Urinary bladder (tissue), 4 donors: Measurements from ENCODE around the gene LCE5A. TPM values are rescaled to one million over a fixed set of nuclear protein-coding genes. Genes with fewer than 3 reads are reported as not detected.
"Not testable (repeated sequence)": the region's sequence is repeated elsewhere in the genome, so short reads cannot be mapped to it uniquely, and the experiment has no call there.

Source experiments
- DNase-seq: peaks from one replicate; pipeline ENCODE4 v3.0.0-alpha.2; 2015; ENCODE audit errors: extremely low spot score
- H3K27ac ChIP-seq: one replicate; pipeline ENCODE4 v1.5.1; 2013; ENCODE audit warnings: low read depth, mild to moderate bottlenecking, moderate library complexity
- H3K36me3 ChIP-seq: one replicate; pipeline ENCODE4 v1.6.1; 2013; ENCODE audit warnings: mild to moderate bottlenecking, moderate library complexity; ENCODE audit not compliant: insufficient read depth
- H3K4me1 ChIP-seq: one replicate; pipeline ENCODE4 v1.6.1; 2013; ENCODE audit warnings: mild to moderate bottlenecking, moderate library complexity; ENCODE audit not compliant: insufficient read depth
- H3K4me3 ChIP-seq: one replicate; pipeline ENCODE4 v1.5.1; 2013; ENCODE audit warnings: low read depth, low read length
- WGBS: extraction: QIAGEN DNeasy Blood & Tissue Kit; methylation state at CpG from one replicate; pipeline ENCODE4 v1.1.7; 2013; 5-methylcytosine and 5-hydroxymethylcytosine counted together
- polyA plus RNA-seq: library from polyadenylated mRNA; stranded (reverse); fragments of 200-250 nt; gene quantifications from one replicate; pipeline ENCODE4 v1.2.3, GENCODE V29; 2013
- total RNA-seq: library from RNA; depleted of rRNA; stranded (reverse); fragments of >200 nt; gene quantifications from one replicate; pipeline ENCODE4 v1.2.3, GENCODE V29; 2014
- donor health status: healthy with polysubstance abuse.
- donor health status: healthy.

LCE5A gene, protein sequence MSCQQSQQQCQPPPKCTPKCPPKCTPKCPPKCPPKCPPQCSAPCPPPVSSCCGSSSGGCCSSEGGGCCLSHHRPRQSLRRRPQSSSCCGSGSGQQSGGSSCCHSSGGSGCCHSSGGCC
- not detected for total RNA-seq
- polyA plus RNA-seq: not detected

DNA sequence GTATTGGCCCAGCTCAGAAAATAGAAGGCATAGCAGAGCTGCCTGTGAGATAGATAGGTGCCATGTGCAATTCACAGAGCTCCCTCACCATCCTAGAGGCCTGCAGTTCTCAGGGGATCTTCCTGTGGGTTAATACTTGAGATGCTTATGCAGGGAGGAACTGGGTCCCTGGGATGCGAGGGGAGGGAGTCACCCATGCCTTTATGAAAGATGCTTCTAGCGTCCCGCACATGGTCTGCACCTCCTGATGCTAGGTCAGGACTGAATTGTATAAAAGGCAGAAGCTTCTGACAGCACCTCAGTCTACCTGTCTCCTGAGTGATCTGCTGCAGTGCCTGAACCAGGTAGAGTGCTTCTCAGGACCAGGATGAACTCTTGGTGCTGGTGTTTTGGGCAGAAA, at the start of gene LCE5A:
LCE5A (plus strand) TSS at position 301 of the 400 bp plus-strand sequence. CDS start 732 bp downstream, outside the sequence.
- WGBS: 90% methylated on average over 3 of the region's 3 CpGs
- no peaks in the 10 kb centered on the region for H3K4me1 ChIP-seq
- no peaks in the 10 kb centered on the region for H3K36me3 ChIP-seq
- DNase-seq: no peak
- no peak within 1 kb of the TSS for H3K4me3 ChIP-seq
- no peak within 1 kb of the TSS for H3K27ac ChIP-seq

DNA sequence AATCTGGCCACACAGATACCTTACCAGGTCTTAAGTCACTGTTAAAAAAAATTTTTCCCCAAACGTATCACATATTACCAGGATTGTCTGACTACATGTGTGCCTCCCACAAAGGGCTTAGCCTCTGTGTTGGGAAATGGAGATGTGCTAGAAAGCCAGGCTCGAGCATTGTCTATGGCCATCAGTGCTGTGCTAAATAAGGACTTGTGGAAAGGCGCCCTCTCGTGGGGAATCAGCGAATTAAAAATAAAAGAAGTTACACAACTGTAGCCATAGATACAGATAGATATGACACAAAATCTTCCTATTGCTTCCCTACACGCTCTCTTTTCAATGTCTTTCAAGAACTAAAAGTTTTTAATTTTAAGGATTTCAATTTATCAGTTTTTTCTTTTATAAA, 49.1 kb upstream of the LCE5A start:
- Histone ChIP-seq H3K4me3 (no peak overlapping the region), H3K4me1 (no peaks in the 10 kb centered on the region), H3K27ac (no peak overlapping the region), H3K36me3 (no peaks in the 10 kb centered on the region)
- WGBS: 8% methylated on average over 6 of the region's 6 CpGs
- no peak for DNase-seq

DNA sequence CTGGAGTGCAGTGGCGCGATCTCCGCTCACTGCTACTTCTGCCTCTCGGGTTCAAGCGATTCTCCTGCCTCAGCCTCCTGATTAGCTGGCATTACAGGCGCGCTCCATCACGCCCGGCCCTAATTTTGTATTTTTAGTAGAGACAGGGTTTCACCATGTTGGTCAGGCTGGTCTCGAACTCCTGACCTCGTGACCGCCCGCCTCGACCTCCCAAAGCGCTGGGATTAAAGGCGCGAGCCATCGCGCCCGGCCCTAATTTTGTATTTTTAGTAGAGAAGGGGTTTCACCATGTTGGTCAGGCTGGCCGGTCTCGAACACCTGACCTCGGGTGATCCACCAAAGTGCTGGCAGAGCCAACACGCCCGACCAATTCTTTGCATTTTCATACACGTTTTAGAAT, 48.0 kb upstream of the LCE5A start:
- WGBS: 96% methylated on average over 26 of the region's 26 CpGs
- Histone ChIP-seq H3K36me3 (no peaks in the 10 kb centered on the region), H3K4me3 (no peak overlapping the region), H3K27ac (no peak overlapping the region), H3K4me1 (no peaks in the 10 kb centered on the region)
- DNase-seq: no peak

DNA sequence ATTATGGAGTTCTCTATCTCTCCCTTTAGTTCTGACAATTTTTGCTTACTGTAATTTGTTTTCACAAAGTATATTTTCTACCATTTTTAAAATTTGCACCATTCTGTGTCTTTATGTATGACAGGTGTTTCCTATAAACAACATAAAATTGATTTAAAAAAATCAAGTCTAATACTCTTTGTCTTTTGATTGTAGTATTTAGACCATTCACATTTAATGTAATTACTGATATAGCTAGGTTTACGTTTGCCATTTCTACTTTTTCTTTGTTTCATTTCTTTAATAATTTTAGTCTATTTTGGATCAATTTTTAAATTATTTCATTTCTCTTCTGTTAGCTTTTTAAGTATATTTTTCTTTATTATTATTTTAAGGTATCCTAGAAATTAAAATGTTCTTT, 44.4 kb upstream of the LCE5A start:
- Histone ChIP-seq H3K4me1 (no peaks in the 10 kb centered on the region), H3K27ac (no peak overlapping the region), H3K36me3 (no peaks in the 10 kb centered on the region), H3K4me3 (no peak overlapping the region)
- DNase-seq: no peak
- 81% methylated on average over 1 of the region's 1 CpG for WGBS

DNA sequence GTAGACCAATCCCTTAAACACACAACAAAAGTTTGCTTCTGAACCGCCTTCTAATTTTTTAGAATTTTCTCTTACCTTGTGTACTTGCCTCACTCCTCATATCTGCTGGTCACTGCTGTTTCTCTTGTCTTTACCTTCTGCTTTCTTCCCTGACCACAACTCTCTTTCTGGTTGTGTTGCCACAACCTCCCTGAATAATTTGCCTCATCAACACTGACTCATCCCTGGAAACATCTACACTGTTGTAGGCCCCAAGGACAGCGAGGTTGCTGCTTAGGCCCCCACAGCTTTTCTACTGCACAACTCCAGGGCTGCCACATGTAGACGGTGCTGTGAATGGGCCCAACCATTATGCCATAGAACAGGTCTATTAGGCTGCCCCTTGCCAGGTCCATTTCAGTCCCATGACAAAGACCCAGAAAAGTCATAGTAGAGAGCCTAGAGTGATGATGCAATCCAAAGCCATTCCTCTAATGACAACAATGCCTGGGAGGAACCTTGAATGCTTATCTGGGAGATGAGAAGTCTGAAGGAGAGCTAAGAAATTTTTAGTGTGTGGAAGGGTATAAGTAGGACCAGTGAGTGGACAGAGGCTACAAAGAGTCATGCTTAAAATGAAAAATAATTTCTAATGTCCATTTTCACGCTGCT, 36.6 kb upstream of the LCE5A start:
- Histone ChIP-seq H3K4me1 (no peaks in the 10 kb centered on the region), H3K4me3 (no peak overlapping the region), H3K36me3 (no peaks in the 10 kb centered on the region), H3K27ac (no peak overlapping the region)
- no peak for DNase-seq
- WGBS: 75% methylated on average over 4 of the region's 4 CpGs

DNA sequence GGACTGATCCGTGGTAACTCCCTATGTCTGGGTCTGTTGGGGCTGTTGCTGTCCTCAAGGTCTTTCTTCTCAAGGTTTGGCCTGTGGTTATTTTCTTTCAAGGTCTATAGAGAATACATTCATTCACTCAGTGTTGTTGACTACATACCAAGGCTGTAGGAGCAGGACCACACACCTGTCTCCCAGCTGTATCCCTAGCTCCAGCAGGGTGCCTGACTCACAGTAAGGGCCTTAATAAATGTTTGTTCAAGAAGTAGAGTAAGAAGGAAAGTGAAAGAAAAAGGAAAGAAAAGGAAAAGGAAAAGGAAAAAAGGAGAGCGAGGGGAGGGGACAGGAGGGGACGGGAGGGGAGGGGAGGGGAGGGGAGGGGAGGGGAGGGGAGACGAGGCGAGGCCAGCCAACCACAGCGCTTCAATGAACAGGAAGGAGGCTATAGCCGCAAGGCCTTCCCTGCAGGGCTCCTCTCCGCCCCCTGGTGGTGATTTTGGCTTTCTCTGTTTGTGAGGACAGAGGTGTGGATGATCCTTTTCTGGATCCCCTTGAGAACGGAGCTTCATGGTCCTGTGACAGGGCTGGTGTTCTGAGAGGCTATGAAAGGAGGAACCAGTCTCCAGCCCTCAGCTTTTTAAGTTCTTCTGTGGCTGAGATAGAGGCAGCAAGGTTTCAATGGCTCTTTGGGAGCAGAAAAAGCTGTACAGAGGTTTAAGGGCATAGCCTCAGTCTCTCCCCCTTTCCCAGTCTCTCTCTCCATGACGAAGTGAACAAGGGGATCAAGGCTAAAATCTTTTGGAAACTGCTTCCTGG, 30.6 kb upstream of the LCE5A start:
- Histone ChIP-seq H3K36me3 (no peaks in the 10 kb centered on the region), H3K27ac (no peak overlapping the region), H3K4me1 (no peaks in the 10 kb centered on the region), H3K4me3 (no peak overlapping the region)
- WGBS: 42% methylated on average over 9 of the region's 10 CpGs
- no peak for DNase-seq

DNA sequence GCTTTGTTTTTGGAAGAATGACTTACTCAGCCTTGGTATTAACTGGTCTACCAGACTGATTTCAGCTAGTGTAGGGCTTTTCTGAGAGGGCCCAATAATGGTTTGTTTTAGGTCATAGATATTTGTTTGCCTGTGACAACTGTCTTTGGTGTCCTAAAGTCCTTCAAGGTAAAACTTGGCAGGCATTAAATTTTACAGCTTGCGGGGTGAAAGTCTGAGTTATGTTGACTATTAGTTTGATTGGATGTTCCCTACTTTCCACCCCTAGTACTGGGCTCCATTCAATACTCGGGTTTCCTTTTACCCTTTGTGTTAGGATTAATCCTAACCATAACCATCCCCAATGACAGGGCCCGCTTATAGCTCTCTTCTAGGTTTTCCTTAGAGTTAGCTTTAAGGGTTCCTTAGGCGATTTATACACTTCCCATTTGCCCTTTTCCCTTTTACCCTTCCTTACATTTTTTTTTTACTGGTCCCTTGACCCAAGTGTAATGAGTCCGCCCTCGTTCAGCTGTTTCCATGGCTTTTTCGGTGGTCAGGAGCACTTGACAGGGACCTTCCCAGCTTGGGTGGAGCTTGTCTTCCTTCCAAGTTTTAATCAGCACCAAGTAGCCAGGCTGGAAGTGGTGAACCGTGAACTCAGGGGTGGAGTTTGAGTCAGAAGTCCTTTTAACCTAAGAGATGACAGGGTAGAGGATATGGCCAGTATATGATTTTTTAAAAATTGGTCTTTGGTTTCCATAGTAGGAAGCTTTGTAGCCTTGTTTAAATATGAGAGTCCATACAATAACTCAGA, 28.5 kb upstream of the LCE5A start:
- H3K36me3 ChIP-seq: no peaks in the 10 kb centered on the region
- H3K4me1 ChIP-seq: no peaks in the 10 kb centered on the region
- WGBS: 76% methylated on average over 8 of the region's 8 CpGs
- no peak for DNase-seq
- H3K27ac ChIP-seq: no peak overlapping the region
- no peak overlapping the region for H3K4me3 ChIP-seq

DNA sequence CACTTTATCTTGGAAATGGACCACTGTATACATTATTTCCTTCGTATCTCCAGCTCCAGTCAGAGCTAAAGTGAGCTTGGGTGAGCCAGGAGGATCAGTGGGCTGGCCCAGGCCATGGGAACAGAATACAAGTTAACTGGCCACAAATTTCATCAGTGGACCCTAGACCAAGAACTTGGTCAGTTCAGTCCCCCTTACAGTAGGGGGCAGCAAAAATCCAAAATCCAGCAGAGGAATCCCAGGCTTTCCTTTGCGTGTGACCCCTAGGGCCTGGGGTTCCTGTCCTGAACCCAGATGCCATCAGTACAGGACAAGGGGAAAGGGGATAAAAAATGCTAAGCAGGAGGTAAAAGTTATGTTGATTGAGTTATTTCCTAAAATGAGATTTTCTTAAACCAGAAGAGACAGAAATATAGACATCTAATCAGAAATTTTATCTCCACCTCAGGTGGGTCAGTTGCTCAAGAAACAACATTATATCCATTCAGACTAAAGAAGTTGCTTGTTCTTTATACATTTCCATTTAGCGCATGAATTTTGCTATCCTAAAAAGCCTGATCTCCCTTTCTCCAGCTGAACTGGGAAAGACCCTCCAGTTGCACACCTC, 24.1 kb upstream of the LCE5A start:
- Histone ChIP-seq H3K4me1 (no peaks in the 10 kb centered on the region), H3K27ac (no peak overlapping the region), H3K4me3 (no peak overlapping the region), H3K36me3 (no peaks in the 10 kb centered on the region)
- DNase-seq: no peak
- WGBS: 57% methylated on average over 3 of the region's 3 CpGs

DNA sequence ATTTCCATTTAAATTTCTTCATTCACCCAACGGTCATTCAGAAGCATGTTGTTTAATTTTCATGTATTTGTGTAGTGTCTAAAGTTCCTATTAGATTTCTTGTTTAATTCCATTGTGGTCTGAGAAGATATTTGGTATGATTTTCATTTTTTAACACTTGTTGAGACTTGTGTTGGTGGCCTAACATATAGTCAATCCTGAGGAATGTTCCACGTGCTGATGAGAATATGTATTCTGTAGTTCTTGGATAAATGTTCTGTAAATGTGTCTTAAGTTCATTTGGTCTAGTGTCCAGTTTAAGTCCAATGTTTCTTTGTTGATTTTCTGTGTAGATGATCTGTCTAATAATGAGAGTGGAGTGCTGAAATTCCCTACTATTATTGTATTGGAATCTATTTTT, 22.7 kb upstream of the LCE5A start:
- no peaks in the 10 kb centered on the region for H3K36me3 ChIP-seq
- no peaks in the 10 kb centered on the region for H3K4me1 ChIP-seq
- DNase-seq: no peak
- H3K4me3 ChIP-seq: no peak overlapping the region
- no peak overlapping the region for H3K27ac ChIP-seq
- 73% methylated on average over 2 of the region's 2 CpGs for whole genome bisulfite sequencing

DNA sequence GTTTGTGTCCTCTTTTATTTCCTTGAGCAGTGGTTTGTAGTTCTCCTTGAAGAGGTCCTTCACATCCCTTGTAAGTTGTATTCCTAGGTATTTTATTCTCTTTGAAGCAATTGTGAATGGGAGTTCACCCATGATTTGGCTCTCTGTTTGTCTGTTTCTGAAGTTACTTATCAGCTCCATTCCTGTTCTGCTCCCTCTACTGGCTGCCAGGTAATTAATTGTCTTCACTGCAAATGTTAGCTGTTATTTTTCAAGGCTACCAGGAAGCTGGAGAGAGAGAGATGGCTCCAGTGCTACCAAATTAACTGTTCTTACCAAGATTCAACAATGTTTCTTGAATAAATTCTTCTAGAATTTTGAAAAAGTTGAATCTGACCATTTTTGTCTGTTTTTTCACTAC, 19.1 kb upstream of the LCE5A start:
- H3K4me1 ChIP-seq, H3K4me3 ChIP-seq, H3K27ac ChIP-seq, DNase-seq, H3K36me3 ChIP-seq: not testable (repeated sequence)

DNA sequence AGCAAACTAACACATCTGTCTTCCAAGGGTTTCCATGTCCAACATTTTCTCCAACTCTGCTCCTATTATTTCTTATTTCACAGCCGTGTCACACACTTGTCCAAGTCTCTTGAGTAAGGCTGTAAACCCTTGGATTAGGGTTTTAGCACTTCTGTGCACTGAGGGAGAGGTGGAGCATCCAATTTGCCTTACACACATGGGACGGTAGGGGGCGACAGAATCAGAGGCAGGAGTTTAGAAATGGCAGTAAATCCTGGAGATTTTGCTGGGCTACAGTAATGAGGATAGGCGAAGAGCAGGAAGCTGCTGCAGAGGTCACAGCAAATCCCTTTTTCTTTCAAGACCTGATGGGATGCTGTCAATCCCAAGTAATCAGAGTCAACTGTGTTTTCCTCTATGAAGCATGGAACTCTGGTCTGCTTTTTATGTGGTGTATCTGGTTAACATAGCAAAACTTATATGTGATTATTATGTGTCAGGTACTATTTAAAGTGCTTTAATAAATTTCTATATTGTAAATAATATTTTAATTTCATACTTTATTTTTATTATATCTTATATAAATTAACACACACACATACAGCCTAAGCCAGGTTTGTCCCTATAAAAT, 15.4 kb upstream of the LCE5A start:
- no peak overlapping the region for H3K4me3 ChIP-seq
- H3K27ac ChIP-seq: no peak overlapping the region
- DNase-seq: no peak
- H3K4me1 ChIP-seq: no peaks in the 10 kb centered on the region
- WGBS: 32% methylated on average over 4 of the region's 4 CpGs
- no peaks in the 10 kb centered on the region for H3K36me3 ChIP-seq

DNA sequence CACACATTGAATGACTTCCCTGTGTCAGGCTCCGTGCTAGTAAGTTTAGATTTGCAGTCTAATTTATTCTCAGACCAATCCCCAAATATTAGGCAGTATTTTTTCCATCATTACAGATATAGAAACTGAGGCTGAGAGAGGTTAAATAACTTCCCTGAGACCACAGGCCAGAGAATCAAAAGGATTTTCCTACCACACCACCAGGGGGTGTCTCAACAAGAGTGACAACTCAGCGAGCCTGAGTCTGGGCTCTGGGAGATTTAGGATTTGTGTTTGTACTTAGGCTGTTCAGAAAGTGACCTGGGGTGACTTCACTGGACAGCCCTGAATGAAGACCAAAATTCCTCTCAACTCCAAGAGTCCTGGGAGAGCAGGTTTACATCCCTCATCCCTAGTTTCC, 13.3 kb upstream of the LCE5A start:
- H3K36me3 ChIP-seq: no peaks in the 10 kb centered on the region
- H3K4me3 ChIP-seq: no peak overlapping the region
- no peak overlapping the region for H3K27ac ChIP-seq
- WGBS: 13% methylated on average over 2 of the region's 2 CpGs
- DNase-seq: no peak
- no peaks in the 10 kb centered on the region for H3K4me1 ChIP-seq

DNA sequence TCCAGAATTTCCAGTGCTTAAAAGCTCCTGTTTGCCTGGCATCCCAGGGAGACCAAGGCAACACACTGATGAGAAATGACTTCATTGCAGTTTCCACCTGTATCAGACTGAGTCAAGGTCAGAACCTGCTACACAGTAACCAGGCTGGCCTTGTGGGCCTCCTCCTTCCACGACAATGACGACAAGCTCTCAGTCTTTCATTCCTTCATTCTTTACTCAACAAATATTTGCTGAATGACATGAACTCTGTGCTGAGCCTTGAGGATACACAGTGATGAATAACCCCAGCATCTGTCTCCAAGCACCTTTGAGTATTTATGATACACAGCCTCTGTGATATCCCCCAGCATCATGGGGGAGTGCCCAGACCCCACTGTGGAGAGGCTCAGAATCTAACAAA, 8.9 kb upstream of the LCE5A start:
- 65% methylated on average over 2 of the region's 2 CpGs for WGBS
- no peak for DNase-seq
- no peaks in the 10 kb centered on the region for H3K36me3 ChIP-seq
- H3K4me3 ChIP-seq: no peak overlapping the region
- H3K4me1 ChIP-seq: no peaks in the 10 kb centered on the region
- no peak overlapping the region for H3K27ac ChIP-seq
